GM06990 (cell line): ENCODE measurements around the gene EIF4E1B.

ENCODE experiments used
- DNase-seq: peaks from one replicate; pipeline ENCODE4 v3.0.0-alpha.2; 2011; ENCODE audit not compliant: insufficient read length; ENCODE audit errors: extremely low read depth
- H3K27me3 ChIP-seq: replicated peaks from 2 replicates; pipeline ENCODE4 v1.6.0; 2011; ENCODE audit warnings: low read length; ENCODE audit not compliant: control insufficient read depth, insufficient read depth
- H3K36me3 ChIP-seq: 2 replicates; pipeline ENCODE4 v1.5.1; 2011; ENCODE audit warnings: low read length; ENCODE audit not compliant: control insufficient read depth, insufficient read depth
- H3K4me3 ChIP-seq: replicated peaks from 2 replicates; pipeline ENCODE4 v1.5.1; 2011; ENCODE audit warnings: low read depth, mild to moderate bottlenecking, control low read depth, low read length
- CTCF ChIP-seq: IDR thresholded peaks from 2 replicates; pipeline ENCODE4 v1.5.1; 2011; ENCODE audit warnings: low read length, control low read depth, mild to moderate bottlenecking, inconsistent platforms; ENCODE audit not compliant: insufficient read depth, poor library complexity, severe bottlenecking

Gene EIF4E1B

DNA sequence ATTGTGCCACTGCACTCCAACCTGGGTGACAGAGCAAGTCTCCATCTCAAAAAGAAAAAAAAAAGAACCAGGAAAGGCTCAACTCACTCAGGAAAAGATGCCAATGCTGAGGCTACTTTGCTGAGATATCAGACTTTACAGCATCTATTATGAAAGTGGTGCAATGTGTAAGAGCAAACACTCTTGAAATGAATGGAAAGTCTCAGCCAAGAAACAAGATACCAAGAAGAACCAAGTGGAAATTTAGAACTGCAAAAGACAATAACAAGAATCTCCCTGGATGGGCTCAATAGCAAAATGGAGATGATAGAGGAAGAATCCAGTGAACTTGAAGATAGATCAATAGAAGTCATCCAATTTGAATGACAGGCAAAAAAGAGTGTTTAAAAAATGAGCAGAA lies 54.5 kb downstream of the EIF4E1B start:
- no peak for DNase-seq
- no peaks in the 10 kb centered on the region for H3K36me3 ChIP-seq
- TF ChIP-seq CTCF = no peak
- no peaks in the 10 kb centered on the region; the same call in none of the 2 replicates for H3K27me3 ChIP-seq
- H3K4me3 ChIP-seq = no peak overlapping the region

DNA sequence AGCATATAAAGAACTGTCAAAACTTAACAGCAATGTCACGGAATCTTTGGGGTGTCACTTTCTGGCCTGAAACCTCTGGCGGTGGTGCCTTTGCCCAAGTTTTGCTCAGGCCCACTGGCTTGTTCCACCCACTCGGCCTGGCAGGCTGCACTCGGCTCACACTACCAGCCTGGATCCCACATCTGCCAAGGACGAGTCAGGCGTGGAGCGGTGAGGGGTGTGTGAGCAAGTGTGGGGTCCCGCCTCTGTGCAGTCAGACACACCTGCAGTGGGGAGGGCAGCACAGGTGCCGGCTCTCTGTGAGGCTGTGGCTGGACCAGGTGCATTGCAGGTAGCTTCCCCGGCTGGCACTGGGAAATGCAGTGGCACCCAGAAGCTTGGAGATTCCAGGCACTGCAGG lies 56.8 kb downstream of the EIF4E1B start:
- TF ChIP-seq CTCF = no peak
- no peak overlapping the region for H3K4me3 ChIP-seq
- DNase-seq = no peak
- no peaks in the 10 kb centered on the region for H3K36me3 ChIP-seq
- peaks cover under 1% of the 10 kb centered on the region for H3K27me3 ChIP-seq

DNA sequence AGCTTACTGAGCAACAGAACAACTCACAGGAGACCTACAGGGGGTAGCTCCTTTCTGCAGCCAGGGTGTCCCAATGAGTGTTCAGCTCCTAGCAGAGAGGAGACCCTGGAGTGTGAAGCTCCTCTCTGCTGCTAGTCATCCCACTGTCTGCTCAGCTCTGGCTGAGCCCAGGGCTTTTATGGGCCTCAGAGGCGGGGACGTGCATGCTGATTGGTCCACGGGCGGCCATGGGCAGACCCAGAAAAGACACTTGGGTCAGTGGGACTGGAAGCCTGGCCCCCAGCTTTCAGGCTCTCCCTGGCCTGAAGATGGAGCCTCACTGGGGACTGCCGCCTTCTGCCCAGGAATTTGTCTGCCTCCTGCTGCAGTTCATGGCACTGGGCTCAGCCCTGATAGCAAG lies 57.4 kb downstream of the EIF4E1B start:
- DNase-seq = no peak
- TF ChIP-seq CTCF = no peak
- Histone ChIP-seq H3K4me3 (no peak overlapping the region), H3K36me3 (no peaks in the 10 kb centered on the region), H3K27me3 (peaks cover 1% of the 10 kb centered on the region)

- no peaks in the 10 kb centered on the region for H3K36me3 ChIP-seq
- no peak for DNase-seq
- no peak for TF ChIP-seq CTCF
- no peak overlapping the region for H3K4me3 ChIP-seq
- H3K27me3 ChIP-seq = peaks cover 1% of the 10 kb centered on the region
Observed at GRCh38 chr5:176690911-176691310, 60.4 kb downstream of the EIF4E1B start.

DNA sequence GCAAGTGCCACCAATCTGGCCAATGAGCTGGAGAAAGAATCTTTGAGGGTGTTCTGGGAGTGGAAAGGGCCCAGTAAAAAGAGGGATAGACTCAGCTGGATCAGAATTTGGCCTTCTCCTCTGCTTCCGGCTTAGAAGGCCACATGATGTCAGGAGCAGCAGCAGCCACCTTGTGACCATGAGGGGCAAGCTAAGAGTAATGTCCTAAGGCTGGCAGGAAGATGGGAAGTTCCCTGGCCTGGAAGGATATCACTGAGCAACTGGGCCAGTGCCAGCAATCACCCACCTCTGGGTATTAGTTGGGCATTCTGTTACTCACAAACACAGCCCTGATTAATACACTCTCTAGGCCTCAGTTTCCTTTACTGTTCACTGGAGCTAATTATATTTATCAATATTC lies 61.0 kb downstream of the EIF4E1B start:
- Histone ChIP-seq H3K36me3 (no peaks in the 10 kb centered on the region), H3K27me3 (peaks cover 1% of the 10 kb centered on the region), H3K4me3 (no peak overlapping the region)
- no peak for TF ChIP-seq CTCF
- DNase-seq = no peak

GRCh38 chr5:176692326-176692725 lies 61.9 kb downstream of the EIF4E1B start:
- Histone ChIP-seq H3K27me3 (peaks cover 1% of the 10 kb centered on the region), H3K4me3 (no peak overlapping the region), H3K36me3 (no peaks in the 10 kb centered on the region)
- no peak for TF ChIP-seq CTCF
- DNase-seq = no peak
